22Rv1 (cell line): Measurements from ENCODE around the gene ZBTB4.

ENCODE experiments used
- H3K27ac ChIP-seq: fragments of 450-650 bp; 2 replicates; pipeline ENCODE4 v1.5.1; 2017
- CTCF ChIP-seq: fragments of 450-650 bp; IDR thresholded peaks from 2 replicates; pipeline ENCODE4 v1.5.1; 2017; ENCODE audit warnings: mild to moderate bottlenecking
- ZFX ChIP-seq: fragments of 450-650 bp; IDR thresholded peaks from 2 replicates; pipeline ENCODE4 v1.6.1; 2017; ENCODE audit warnings: antibody characterized with exemption, borderline replicate concordance

Gene ZBTB4

GRCh38 chr17:7466639-7467341, 12.6 kb downstream of the ZBTB4 start:
- TF ChIP-seq ZFX = no peak
- peak overlapping the region; percentile 15; the same call in 1 of the 2 replicates for H3K27ac ChIP-seq

GRCh38 chr17:7466318-7466638, 13.2 kb downstream of the ZBTB4 start:
- H3K27ac ChIP-seq = no peak overlapping the region
- TF ChIP-seq ZFX (no peak), CTCF (no peak)

GRCh38 chr17:7465597-7466275, 13.7 kb downstream of the ZBTB4 start:
- TF ChIP-seq CTCF (no peak), ZFX (no peak)
- no peak overlapping the region for H3K27ac ChIP-seq

DNA sequence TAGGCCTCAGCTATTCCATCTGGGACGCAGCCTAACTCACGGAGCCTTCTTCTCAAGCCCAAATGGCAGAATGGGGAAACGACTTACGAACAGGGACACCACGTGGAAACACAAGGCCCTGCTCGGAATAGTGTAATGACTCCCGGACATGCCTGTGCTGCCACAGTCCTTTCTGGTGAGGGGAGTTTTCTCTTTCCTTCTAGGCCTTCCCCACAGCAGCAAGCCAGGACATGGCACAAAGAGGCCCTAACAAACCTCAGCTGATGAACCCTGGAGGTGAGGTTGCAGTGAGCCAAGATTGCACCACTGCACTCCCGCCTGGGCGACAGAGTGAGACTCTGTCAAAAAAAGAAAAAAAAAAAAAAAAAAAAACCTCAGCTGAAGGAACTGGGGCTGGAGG, 15.3 kb downstream of the ZBTB4 start:
- no peak for TF ChIP-seq CTCF
- TF ChIP-seq ZFX = no peak

DNA sequence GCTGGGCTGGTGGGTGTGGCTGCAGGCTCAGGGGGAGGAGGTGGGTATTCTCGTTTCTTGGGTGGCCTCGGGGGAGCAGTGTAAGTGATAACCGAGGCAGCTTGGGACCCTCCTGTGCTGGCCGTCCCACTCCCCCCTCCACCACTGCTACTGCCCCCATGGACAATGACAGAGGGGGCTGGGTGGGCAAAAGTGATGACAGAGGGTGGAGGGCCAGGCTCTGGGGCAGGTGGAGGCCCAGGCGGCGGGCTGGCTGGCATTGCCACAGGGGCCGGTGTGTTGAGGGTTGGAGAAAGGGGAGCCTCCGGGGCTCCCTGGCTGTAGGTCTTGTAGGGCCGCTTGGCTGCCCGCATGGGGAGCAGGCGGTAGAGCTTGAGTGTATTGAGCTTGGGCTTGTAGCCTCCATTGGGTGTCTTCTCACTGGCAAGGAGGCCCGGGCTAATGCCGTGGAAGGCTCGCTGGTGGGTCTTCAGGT, 16.0 kb downstream of the ZBTB4 start:
- TF ChIP-seq CTCF (no peak), ZFX (no peak)
- H3K27ac ChIP-seq = no peak overlapping the region

More for the DNA sequence above, 15.3 kb downstream of the ZBTB4 start:
- H3K27ac ChIP-seq = no peak overlapping the region

DNA sequence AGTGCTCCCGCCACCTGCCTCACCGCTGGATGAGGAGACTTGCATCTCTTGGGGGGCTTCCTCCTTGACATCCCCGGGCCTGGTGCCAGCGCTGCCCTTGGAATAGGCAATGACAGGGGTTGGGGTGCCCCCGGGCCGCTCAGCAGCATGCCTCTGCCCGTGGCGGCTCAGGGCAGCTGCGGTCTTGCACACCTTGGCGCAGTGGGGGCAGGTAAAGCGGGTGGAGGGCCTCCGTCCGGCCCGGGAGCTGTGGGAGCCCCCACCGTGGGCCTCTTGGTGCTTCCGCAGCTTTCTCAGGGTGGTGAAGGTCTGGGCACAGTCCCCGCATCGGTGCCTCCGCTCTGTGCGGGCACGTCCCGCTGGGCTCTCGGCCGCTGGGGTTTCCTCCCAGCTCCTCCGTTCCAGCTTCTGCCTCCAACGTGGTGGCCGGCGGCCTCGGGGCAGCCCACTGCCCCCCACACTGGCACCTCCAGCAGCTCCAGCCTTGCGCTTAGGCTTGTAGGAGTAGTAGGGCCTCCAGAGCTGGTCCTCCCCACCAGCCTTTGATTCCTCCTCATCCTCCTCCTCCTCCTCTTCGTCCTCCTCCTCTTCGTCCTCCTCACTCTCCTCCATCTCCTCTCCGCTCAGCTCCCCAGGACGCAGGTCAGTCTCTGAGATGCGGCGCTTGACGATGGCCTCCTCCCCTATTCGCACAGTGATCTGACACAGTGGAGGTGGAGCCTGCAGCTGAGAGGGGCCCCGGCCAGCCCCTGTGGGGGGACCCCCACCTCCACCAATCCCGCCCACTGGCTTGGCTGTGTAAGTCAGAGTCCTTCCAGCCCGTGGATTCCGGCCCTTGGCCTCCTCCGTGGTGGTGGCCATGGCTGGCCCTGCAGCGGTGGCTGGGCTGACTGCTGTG, 16.7 kb downstream of the ZBTB4 start:
- TF ChIP-seq ZFX (no peak), CTCF (no peak)
- no peak overlapping the region for H3K27ac ChIP-seq

GRCh38 chr17:7460850-7461660, 18.4 kb downstream of the ZBTB4 start:
- TF ChIP-seq CTCF = no peak
- TF ChIP-seq ZFX = no peak
- H3K27ac ChIP-seq = no peak overlapping the region
